ENCODE measurements around the gene C1orf159.
A peak's percentile ranks its signal among the peaks of the same experiment; 100 is the strongest.

Gene C1orf159

DNA sequence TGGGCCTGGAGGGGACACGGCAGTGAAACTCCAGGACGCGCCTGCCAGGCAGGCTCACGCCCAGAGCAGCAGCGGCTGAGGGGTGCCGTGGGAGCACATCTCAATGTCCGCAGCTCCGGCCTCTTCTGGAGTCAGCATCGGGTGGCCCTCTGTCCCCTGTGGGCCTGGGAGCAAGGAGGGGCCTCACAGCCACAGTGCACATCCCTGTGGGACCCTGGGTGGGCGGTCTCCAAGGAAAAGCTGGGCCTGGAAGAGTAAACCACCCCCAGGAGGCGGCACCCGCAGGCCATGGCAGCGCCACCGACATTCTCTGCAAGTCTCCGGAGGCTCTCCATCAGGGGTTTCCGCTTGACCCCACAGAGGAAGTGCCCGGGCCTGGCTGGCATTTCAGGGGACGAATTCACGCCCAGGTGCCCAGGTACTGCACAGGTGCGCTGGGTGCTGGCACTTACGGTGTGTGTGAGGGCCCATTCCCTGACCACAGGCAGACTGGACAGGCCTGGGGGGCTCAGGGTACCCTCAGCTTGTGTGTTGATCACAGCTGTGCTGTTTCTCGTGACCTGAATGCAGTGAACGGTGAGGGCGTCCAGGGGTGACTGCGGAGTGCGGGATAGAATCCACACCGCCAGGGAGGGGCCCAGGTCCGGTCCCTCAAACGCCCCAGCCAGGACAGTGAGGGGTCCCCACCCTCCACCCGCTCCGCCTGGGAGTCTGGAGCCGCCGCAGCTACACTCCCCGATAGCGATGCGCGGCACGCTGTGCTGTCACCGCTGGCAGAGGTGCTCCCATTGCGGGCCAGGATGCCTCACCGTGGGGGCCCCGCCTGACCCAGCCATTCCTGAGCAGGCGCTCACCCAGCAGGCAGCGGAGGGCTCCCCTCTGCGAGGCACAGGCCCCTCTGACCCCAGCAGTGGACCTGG, 25.2 kb downstream of the C1orf159 start:
- no peak for DNase-seq

DNA sequence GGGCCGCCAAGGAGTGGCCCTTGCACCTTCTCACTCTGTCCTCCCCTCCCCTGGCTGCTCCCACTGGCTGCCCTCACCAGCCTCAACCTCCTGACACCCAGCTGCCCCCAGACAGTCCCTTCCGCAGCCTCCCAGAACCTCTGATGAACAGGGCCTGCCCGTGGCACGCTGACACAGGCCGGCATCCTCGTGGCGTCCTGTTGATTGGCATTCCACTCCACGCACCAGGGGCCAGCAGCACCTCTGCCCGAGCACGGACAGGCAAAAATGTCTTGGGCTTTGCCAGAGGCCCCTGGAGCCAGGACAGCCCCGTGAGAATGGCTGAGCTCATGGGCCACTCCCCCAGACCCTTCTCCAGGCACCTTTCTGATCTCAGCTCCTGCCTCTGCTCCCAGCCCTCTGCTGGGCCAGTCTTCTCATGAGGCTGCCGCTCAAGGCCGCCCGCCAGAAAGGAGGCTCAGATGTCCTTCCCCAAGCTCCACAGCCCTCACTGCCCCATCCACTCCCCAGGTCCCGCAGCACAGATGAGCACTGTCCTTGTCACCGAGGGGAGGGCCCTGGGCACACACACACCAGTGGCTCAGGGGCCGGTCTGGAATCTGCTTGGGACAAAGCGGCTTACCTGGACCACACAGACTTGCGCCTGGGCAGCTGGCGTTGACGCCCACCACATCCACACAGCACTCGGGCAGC, 26.0 kb downstream of the C1orf159 start:
- DNase-seq, result no peak

DNA sequence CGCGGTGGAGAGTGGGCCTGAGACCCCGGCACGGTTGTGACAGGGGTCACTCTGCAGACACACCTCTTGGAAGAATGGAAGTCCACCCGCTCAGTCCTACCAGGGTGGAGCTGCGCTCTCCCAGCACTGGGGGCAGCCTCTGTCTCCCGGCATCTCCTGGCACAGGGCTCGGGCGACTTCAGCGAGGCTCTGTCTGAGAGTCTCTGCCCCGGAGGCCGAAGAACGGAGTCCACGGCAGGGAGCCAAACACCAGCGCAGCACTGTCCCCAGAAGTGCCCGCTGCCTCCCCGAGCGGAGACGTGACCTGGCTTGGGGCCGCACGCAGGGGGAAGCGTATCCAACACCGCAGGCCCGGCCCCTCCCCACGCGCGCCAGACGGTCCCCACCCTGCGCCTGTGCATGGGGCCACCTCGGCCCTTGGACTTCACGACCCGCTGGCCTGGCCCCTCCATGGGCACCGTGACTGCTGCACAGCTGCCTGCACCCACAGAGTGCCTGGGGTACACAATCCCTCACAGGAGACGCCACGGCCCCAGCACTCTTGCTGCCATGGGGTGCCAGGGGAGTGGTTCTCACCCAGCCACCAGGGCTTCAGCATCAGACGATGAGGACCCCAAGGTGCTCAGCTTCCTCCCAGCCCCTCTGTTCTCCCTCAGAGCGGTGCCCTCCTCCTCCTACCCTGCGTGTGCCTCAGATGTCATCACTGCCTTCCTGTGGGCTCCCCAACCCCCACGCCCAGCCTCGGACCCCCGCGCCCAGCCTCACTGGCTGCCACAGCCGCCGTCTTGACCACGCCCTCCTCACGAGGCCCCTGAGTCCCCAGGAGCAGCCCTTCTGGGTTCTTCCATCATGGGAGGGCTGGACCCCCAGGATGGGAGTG, 26.8 kb downstream of the C1orf159 start:
- no peak for DNase-seq

DNA sequence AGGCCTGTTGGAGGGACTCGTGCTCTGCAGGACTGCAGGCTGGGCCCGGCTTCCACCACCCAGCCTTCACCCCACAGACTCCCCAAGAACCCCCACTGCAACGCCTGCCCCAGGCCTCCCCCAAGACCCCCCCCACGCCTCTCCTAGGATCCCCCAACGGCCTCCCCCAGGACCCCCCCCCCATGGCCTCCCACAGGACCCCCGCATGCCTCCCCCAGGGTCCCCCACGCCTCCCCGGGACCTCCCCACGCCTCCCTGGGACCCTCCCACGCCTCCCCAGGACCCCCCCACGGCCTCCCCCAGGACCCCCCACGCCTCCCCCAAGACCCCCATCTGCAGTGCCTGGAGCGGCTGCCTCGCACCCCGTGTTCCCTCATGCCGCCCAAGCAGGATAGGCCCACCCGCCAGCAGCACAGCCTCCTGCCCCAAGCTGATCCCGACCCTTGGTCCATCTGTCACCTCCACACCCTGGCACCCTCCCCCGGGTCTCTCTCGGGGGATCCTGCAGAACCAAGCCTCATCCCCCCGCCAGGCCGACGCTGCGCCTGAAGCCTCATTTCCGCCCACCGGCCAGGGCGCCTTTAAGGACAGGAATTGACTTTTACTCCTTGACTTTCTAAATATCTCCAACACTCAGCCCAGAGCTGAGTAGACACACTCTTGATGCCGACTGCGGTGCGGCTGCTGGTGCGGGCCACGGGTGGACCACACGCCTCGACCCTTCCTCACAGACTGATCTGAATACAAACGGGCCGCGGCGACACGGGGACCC, 27.7 kb downstream of the C1orf159 start:
- DNase-seq, result no peak

- DNase-seq, result no peak
Measured at GRCh38 chr1:1087351-1088028, 28.4 kb downstream of the C1orf159 start.

GRCh38 chr1:1086911-1087341, 29.0 kb downstream of the C1orf159 start:
- DNase-seq, result no peak

DNA sequence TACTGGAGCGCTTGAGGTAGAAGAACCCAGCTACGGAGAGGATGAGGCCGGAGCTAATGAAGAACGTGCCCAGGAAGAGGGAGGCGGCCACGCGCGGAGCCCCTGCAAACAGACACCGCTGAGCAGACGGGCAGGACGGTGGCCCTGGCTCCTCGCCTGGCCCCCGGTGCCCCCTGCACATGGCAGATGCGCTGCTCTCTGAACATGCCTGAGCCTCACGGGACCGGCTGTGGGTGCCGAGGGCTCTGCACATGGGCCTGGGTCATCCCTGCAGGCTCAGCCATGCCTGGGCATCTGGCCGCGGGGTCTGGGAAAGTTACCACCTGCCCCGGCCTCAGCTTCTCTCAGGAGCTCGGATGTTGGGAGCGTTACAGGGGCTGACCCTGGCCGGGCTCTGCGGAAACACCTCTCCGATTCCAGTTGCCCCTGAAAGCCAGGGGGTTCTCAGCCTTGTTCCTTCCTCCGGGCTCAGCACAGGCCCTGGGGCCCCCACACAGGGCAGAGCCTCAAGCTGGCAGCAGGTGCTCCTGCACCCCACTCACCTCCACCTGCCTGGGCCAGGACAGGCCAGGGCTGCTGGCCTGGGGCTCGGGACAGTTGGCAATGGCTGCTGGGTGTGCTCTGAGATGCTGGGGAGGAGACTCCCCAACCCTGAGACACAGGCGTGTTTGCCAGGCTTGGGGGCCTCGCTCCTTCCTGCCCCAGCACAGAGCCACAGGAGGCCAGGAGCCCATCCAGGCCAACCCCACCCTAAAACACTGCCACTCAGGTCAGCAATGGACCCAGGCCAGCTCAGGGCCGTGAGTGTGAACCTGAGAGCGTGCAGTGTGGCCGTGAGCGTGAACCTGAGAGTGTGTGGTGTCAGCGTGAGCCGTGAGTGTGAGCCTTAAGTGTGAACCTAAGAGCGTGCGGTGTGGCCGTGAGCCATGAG, 29.7 kb downstream of the C1orf159 start:
- no peak for DNase-seq

DNA sequence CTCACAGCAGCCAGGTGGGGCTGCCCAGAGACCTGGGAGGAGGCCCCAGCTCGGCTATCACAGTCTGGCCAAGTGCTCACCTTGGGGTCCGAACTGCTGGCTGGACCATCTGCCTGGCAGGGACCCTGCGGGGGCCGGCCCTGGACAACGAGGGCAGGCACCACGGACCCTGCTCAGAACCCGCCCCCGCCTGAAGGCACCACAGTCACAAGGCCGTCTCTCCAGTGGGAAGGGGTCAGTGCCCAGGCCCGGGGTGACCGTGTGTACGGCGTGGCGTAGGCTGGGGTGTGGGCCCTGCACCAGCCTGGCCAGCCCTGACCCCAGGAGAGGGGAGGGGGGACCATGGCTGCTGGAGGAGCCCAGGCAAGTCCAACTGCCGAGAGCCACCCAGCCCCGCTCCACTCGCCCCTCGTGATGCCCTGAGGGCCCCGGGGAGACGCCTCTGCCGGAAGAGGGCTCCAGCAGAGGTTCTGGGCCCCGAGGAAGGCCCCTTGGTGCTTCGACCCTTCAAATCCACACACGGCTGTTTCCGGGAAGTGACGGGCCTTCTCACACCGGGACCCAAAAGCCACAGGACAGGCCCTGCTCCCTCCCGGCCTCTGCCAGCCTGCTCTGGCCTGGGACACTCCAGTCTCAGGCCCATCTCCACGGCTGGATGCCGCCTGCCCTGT, 30.6 kb downstream of the C1orf159 start:
- DNase-seq, result no peak

GRCh38 chr1:1084372-1085170, 31.3 kb downstream of the C1orf159 start:
- DNase-seq, result no peak

DNA sequence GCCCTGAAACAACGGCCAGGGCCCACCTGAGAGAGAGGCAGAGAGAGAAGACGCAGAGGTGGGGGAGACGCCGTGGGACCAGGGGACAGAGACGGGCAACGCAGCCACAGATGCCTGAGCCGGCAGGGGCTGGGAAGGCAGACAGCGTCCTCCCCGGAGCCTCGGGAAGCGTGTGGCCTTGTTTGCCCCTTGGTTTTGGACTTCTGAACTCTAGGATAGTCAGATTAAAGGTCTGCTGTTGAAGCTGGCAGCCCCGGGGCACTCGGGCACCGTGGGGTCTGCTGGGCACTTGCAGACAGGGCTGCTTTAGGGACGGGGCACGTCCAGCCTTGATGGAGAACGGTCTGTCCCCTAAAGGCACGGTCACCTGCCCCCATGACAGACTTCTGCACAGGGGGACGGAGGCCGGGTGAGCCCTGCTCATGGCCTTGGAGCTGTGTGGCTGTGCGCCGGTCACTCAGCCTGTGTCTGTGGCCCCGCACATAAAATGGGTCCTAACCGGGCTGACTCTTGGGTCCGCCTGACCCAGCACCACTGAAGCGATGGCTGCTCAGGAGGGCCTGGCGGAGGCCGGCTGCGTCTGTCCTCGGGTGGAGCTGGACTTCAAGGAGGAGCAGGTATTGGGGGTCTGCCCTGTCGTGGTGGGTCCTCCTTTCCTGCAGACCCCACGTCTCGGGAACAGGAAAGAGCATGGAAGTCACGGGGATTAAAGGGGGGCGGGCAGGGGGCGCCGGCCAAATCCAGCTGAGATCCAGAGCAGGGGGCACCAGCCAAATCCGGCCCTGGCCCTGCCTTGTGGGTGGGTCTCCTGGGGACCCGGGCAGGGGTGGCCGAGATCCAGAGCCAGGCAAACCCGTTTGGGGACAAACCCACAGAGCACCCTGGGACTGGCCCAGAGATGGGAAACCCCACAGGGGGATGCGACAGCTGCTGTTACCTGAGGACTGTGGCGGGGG, 32.2 kb downstream of the C1orf159 start:
- no peak for DNase-seq

DNA sequence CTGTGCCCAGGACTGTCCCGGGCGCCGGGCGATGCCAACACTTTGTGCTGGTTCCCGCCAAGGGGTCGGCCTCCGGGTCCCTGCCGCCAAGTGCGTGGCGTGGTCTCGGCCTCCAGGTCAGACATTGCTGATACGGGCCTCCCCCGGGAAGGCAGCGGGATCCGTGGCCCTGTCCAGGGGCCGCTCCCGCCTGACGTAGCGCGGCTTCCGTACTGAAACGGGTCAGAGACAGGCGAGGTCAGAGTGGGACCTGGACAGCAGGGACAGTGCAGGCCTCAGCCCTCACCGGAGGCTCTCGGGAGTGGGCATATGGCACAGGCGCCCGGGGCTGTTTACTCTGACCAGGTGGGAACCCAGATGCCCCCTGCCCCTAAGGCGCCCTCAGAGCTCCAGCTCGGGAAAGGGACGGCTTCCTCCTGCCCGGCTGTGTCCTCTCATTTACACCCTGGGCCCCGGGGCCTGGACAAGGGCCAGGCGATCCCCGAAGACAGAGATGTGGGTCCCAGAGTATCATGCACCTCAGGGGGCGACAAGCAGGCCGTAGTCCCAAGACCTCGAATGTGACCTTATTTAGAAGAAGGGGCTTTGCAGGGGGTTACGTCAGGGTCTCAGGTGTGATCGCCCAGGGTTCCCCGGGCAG, 33.0 kb downstream of the C1orf159 start:
- DNase-seq, result no peak

DNA sequence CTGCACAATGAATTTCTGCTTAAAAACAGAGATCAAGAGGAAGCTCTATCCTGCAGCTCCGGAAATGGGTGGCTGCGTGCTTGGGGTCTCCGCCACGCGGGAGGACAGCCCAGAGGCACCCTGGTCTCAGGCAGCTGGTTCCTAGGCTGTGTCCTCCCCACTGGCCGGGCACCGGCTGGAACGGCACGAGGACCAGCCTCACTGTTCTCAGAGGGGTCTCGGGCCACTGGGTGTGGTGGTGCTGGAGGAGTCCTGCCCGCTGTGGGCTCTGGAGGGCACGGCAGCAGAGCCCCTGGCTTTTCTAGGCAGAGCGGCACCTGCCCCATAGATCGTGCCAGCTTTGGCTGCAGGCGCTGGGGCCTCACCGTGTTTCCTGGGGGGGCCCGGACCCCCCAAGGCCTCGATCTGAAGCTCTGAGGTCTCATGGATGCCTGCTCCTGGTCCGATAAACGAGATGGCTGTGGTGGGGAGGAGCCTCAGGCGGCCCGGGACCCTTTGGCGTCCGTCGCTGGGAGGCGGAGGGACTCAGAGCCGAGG, 33.6 kb downstream of the C1orf159 start:
- DNase-seq, result no peak

DNA sequence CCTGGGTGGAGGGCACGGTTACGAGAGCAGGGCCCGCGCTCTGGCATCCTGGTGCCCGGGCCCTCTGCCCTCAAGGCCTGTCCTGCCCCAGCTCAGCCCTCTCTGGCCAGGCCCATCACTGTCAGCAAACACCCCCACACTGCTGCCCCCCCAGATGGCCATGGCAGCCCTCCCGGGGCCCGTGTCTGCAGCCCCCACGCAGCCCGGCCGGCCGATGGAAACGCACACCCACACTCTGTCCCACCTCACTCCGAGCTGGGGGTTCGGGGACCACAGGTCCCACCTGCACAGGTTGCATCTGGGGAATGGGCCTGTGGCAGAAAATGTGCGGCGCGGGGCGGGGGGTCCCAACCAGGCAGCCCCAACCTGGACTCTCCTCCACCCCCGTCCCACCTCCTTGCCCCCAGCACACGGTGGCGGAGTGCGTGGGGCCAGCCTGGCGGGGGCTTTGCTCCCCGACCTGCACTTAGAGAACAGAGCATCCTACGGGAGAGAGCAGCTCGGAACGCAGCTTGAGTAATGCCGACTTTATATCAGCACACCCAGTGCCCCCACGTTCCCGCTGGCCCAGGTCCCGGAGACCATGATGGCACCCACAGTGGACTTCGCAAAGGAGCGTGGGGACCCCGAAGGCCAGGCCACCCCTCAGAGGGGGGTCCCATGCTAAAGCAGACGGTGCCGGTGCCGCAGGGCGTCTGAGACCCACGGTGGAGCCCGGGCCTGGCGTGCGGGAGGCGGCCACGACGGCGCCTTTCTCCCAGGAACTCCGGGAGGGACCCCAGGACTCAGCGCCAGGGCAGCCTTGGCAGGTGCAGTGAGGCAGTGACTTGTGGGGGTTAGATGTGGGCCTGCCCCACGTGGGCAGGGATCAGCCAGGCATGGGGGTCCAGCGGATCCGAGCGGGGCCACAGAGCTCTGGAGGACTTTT, 34.3 kb downstream of the C1orf159 start:
- DNase-seq, result no peak

DNA sequence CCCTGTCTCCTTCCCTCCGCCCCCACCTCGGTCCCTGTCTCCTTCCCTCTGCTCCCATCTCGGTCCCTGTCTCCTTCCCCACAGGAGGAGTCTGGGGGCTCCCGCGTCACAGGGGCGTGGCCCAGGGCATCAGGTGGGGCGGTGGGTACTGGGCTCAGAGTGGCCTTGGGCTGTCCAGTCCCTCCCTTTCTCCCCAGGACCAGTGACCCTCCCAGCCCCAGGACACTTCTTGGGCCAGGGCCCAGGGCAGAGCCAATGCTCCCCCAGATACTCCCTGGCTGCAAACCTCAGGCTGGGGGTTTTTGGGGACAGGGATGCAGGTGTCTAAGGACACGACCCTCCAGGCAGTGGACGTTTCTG, 35.0 kb downstream of the C1orf159 start:
- no peak for DNase-seq

DNA sequence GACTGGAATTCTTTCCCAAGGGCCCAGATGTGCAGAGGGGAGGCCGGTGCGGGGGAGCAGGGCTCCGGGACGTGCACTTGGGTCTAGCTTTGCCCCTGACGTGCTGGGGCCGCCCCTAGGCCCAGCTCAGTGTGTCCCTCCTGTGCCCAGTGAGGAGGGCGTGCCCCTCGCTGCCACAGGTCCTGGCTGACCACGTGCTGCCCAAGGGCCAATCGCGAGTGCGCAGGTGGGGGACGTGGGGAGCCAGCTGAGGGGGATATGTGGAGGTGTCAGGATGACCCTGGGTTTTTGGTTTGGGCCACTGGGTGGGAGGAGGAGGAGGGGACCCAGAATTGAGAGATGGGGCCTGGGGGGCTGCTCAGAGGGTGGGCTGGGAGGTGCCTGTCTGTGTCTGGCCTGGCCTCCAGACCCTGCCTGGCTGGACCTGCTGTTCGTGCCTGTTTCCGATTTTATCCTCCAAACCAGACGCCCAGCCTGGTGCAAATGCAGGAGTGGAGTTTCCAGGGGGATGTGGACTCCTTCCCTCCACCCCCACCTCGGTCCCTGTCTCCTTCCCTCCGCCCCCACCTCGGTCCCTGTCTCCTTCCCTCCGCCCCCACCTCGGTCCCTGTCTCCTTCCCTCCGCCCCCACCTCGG, 35.6 kb downstream of the C1orf159 start:
- peak; percentile 62 for DNase-seq

Measured in NCI-H1105 treated with DMSO at 0.1 percent for 48 hours (cell line).